MCF 10A (cell line): Measurements from ENCODE around the gene LCAT. TPM values are rescaled to one million over a fixed set of nuclear protein-coding genes. Genes with fewer than 3 reads are reported as not detected.

Experiments
- BruUV-seq: library from RNA; stranded (reverse); fragments of 400-500 nt; replicated peaks from 2 replicates; lab custom pipeline; 2021; lab: Mats Ljungman, UMichigan
- CTCF ChIA-PET: fragments of 300-600 bp; sonication (Branson Sonifier 250); formaldehyde crosslinking; extraction: SDS; loops from one replicate; lab custom pipeline; 2021; ENCODE audit warnings: antibody characterized with exemption, inconsistent platforms; lab: Yijun Ruan, JAX
- POLR2A ChIA-PET: fragments of 300-600, 350-650 bp; sonication (Branson Sonifier 250); formaldehyde crosslinking; extraction: SDS; loops from one replicate; lab custom pipeline; 2020; ENCODE audit warnings: antibody characterized with exemption, inconsistent platforms; lab: Yijun Ruan, JAX
- DNase-seq: peaks from one replicate; pipeline ENCODE4 v3.0.0-alpha.2; 2018; ENCODE audit not compliant: unreplicated experiment
- H3K27ac Mint-ChIP-seq: one replicate; pipeline ENCODE4 v1.8.0; 2022; ENCODE audit warnings: mild to moderate bottlenecking, low read depth, mixed read lengths; ENCODE audit not compliant: unreplicated experiment
- H3K27me3 Mint-ChIP-seq: one replicate; pipeline ENCODE4 v1.8.0; 2022; ENCODE audit warnings: mixed read lengths; ENCODE audit not compliant: insufficient read depth, unreplicated experiment
- H3K36me3 Mint-ChIP-seq: one replicate; pipeline ENCODE4 v1.8.0; 2022; ENCODE audit warnings: mild to moderate bottlenecking, moderate library complexity, mixed read lengths; ENCODE audit not compliant: insufficient read depth, unreplicated experiment
- H3K4me1 Mint-ChIP-seq: one replicate; pipeline ENCODE4 v1.8.0; 2022; ENCODE audit warnings: mixed read lengths; ENCODE audit not compliant: insufficient read depth, unreplicated experiment
- H3K4me3 Mint-ChIP-seq: one replicate; pipeline ENCODE4 v1.8.0; 2022; ENCODE audit warnings: mild to moderate bottlenecking, moderate library complexity, mixed read lengths; ENCODE audit not compliant: unreplicated experiment
- H3K9me3 Mint-ChIP-seq: one replicate; pipeline ENCODE4 v1.8.0; 2022; ENCODE audit warnings: mixed read lengths; ENCODE audit not compliant: unreplicated experiment
- CTCF ChIP-seq: fragments of 200-600 bp; IDR thresholded peaks from one replicate; pipeline ENCODE4 v1.8.0; 2022; ENCODE audit warnings: antibody characterized with exemption, mild to moderate bottlenecking; ENCODE audit not compliant: unreplicated experiment
- intact Hi-C: fragments of 100-400 bp; cut with micrococcal nuclease; formaldehyde crosslinking; loops from 2 replicates; pipeline ENCODE4 v1.14.1; 2022
- total RNA-seq: library from RNA; stranded (reverse); gene quantifications from 2 replicates; pipeline ENCODE4 v1.2.3, GENCODE V29; 2022

The LCAT gene
- total RNA-seq, 1 experiment from 2014 or later, result 35.3 TPM

GRCh38 chr16:67946966-67947558, 3.1 kb upstream of the LCAT start:
- H3K27ac Mint-ChIP-seq, result no peak overlapping the region
- H3K4me3 Mint-ChIP-seq, result no peak overlapping the region
- H3K27me3 Mint-ChIP-seq, result no peaks in the 10 kb centered on the region
- peaks cover 9% of the 10 kb centered on the region for H3K4me1 Mint-ChIP-seq
- DNase-seq, result no peak
- peaks cover 79% of the 10 kb centered on the region for H3K36me3 Mint-ChIP-seq
- intact Hi-C loops, result no loop called here
- TF ChIP-seq CTCF, result no peak
- ChIA-PET CTCF (interaction anchor here (0.7 kb wide), 1 partner anchor 10 kb away, joined by 3 read pairs; no protein-coding TSS in a partner anchor), POLR2A (interaction anchor here (0.6 to 2.5 kb wide), 6 partner anchors 10 to 529 kb away, joined by 3 to 11 read pairs (median 4); partner anchors contain the start of gene PSMB10)
- no peaks in the 10 kb centered on the region for H3K9me3 Mint-ChIP-seq
- BruUV-seq, result no TSS peak

- ChIA-PET CTCF (interaction anchor here (0.7 kb wide), 1 partner anchor 11 kb away, joined by 3 read pairs; no protein-coding TSS in a partner anchor), POLR2A (interaction anchor here (0.5 to 2.5 kb wide), 4 partner anchors 9 to 15 kb away, joined by 3 to 9 read pairs (median 4); partner anchors contain the start of gene PSMB10)
- no TSS peak for BruUV-seq
- peaks cover 82% of the 10 kb centered on the region for H3K36me3 Mint-ChIP-seq
- DNase-seq, result no peak
- TF ChIP-seq CTCF, result no peak
- intact Hi-C loops, result no loop called here
- H3K9me3 Mint-ChIP-seq, result no peaks in the 10 kb centered on the region
- no peak overlapping the region for H3K4me3 Mint-ChIP-seq
- H3K27ac Mint-ChIP-seq, result no peak overlapping the region
- no peaks in the 10 kb centered on the region for H3K27me3 Mint-ChIP-seq
- H3K4me1 Mint-ChIP-seq, result peaks cover 9% of the 10 kb centered on the region
These were observed 2.2 kb upstream of the LCAT start for GRCh38 chr16:67946128-67946569.

GRCh38 chr16:67945392-67945933, 1.5 kb upstream of the LCAT start:
- no peak for TF ChIP-seq CTCF
- no peak for DNase-seq
- no peaks in the 10 kb centered on the region for H3K9me3 Mint-ChIP-seq
- H3K4me3 Mint-ChIP-seq, result no peak overlapping the region
- no peaks in the 10 kb centered on the region for H3K27me3 Mint-ChIP-seq
- ChIA-PET CTCF (interaction anchor here (0.6 kb wide), 1 partner anchor 78 kb away, joined by 3 read pairs; the partner anchor contains the start of genes DDX28 and DUS2), POLR2A (interaction anchor here (0.5 to 2.5 kb wide), 3 partner anchors 8 to 11 kb away, joined by 3 to 9 read pairs (median 7); partner anchors contain the start of gene PSMB10)
- H3K4me1 Mint-ChIP-seq, result peaks cover 9% of the 10 kb centered on the region
- no peak overlapping the region for H3K27ac Mint-ChIP-seq
- peaks cover 78% of the 10 kb centered on the region for H3K36me3 Mint-ChIP-seq
- intact Hi-C loops, result no loop called here
- TSS peak; percentile 24 for BruUV-seq
